ENCODE data around the gene COMMD3. TPM values are rescaled to one million over a fixed set of nuclear protein-coding genes. Genes with fewer than 3 reads are reported as not detected.

Gene COMMD3
- total and polyA plus RNA-seq, 2 donors (not counting 3 experiments of a cell fraction or from before 2014, with no cell fraction given), result 22.5 to 48.9 TPM

DNA sequence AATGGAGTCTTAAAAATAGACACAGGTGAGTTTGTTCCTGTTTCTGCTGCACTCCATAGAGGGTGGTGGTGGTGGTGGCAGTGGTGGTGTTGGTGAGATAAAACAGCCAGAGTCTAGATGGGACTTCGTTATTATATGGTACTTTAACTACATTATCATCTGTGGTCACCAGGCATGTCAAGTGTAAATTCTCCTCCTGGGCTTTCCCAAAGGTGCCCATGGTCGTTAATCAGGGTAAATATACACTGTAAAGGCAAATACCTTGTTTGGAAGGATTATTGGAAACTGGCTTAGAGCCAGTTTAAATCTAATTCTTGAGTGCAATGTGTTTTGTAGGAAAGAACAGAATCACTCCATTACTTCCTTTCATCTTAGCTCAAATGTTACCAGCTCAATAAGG, 21.5 kb upstream of the COMMD3 start:
- no peak overlapping the region for H2AFZ ChIP-seq (ENCODE audit: low read depth, low read length)
- no peak overlapping the region for H3K4me3 ChIP-seq (replicated peaks in 1 of 3; ENCODE audit: insufficient read depth in 1 of 3, low read depth in 1 of 3, low read length in 3 of 3)
- FAIRE-seq (no peak), DNase-seq (ENCODE audit: low read depth, low spot score) (no peak)
- H3K9ac ChIP-seq (replicated peaks; ENCODE audit: extremely low read depth, insufficient read depth, low read length), result no peak overlapping the region
- no peaks in the 10 kb centered on the region for H3K36me3 ChIP-seq (ENCODE audit: control insufficient read depth in 2 of 2, extremely low read depth in 1 of 2, insufficient read depth in 2 of 2, low read length in 2 of 2)
- CTCF ChIA-PET, result interaction anchor here (1.0 kb wide), 1 partner anchor 13 kb away, joined by 3 read pairs; no protein-coding TSS in a partner anchor
- no TSS peak for BruUV-seq (replicated peaks)
- intact Hi-C loops (cut with micrococcal nuclease), result no loop called here
- H4K20me1 ChIP-seq (replicated peaks; ENCODE audit: control insufficient read depth, extremely low read depth, insufficient read depth, low read length), result peaks cover 2% of the 10 kb centered on the region
- dilution Hi-C loops (cut with MboI; ENCODE audit: extremely low pct_ligation_motif_present, low sequenced_read_pairs), result no loop called here
- H3K9me3 ChIP-seq (replicated peaks; ENCODE audit: control insufficient read depth, insufficient read depth, low read length), result no peaks in the 10 kb centered on the region
- no peak for TF ChIP-seq POLR2AphosphoS5 (IDR thresholded peaks at IDR 0.05; ENCODE audit: insufficient read depth, low read depth, low read length)
- peaks cover 4 to 8% of the 10 kb centered on the region in 2 experiments for H3K27me3 ChIP-seq (ENCODE audit: control insufficient read depth in 2 of 2, insufficient read depth in 2 of 2, low read length in 2 of 2)
- no peaks in the 10 kb centered on the region for H3K9me1 ChIP-seq (replicated peaks; ENCODE audit: control insufficient read depth, extremely low read depth, insufficient read depth, low read length)
- no peaks in the 10 kb centered on the region for H3K79me2 ChIP-seq (ENCODE audit: control insufficient read depth, insufficient read depth, low read length)
- POLR2A ChIA-PET, result no interaction called here
- H3K4me2 ChIP-seq (ENCODE audit: insufficient read depth, low read length), result no peak overlapping the region
- no peak overlapping the region for H3K27ac ChIP-seq (ENCODE audit: insufficient read depth, low read depth, low read length)
- H3K4me1 ChIP-seq (ENCODE audit: control insufficient read depth, extremely low read depth, insufficient read depth, low read length), result no peaks in the 10 kb centered on the region

DNA sequence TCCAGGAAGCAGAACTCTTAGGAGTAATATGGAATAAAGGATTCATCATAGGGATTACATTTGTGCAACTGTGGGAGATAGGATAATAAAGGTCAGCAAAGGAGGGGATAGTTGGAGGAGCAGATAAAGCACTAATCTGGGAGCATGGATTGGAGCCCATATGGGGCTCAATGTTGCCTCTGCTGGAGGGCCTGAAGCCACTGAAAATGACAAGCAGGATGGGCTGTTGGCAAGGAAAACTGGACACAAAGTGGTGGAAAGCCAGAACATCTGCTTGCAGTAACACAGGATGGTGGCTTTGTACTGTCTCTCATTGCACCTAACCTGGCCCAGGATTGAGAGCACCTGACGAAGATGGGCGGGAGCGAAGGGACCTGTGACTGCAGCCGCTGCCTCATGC, 15.0 kb upstream of the COMMD3 start:
- ChIA-PET CTCF (no interaction called here), POLR2A (no interaction called here)
- dilution Hi-C loops (cut with MboI; ENCODE audit: extremely low pct_ligation_motif_present, low sequenced_read_pairs) (no loop called here), intact Hi-C loops (cut with micrococcal nuclease) (no loop called here)
- Histone ChIP-seq H3K9ac (replicated peaks; ENCODE audit: extremely low read depth, insufficient read depth, low read length) (no peak overlapping the region), H3K36me3 (ENCODE audit: control insufficient read depth in 2 of 2, extremely low read depth in 1 of 2, insufficient read depth in 2 of 2, low read length in 2 of 2) (no peaks in the 10 kb centered on the region), H3K9me1 (replicated peaks; ENCODE audit: control insufficient read depth, extremely low read depth, insufficient read depth, low read length) (no peaks in the 10 kb centered on the region), H2AFZ (ENCODE audit: low read depth, low read length) (no peak overlapping the region), H3K27ac (ENCODE audit: insufficient read depth, low read depth, low read length) (no peak overlapping the region), H3K4me1 (ENCODE audit: control insufficient read depth, extremely low read depth, insufficient read depth, low read length) (no peaks in the 10 kb centered on the region), H3K4me3 (replicated peaks in 1 of 3; ENCODE audit: insufficient read depth in 1 of 3, low read depth in 1 of 3, low read length in 3 of 3) (no peak overlapping the region), H3K9me3 (replicated peaks; ENCODE audit: control insufficient read depth, insufficient read depth, low read length) (no peaks in the 10 kb centered on the region), H3K4me2 (ENCODE audit: insufficient read depth, low read length) (no peak overlapping the region), H3K27me3 (ENCODE audit: control insufficient read depth in 2 of 2, insufficient read depth in 2 of 2, low read length in 2 of 2) (peaks cover 2 to 3% of the 10 kb centered on the region in 2 experiments), H4K20me1 (replicated peaks; ENCODE audit: control insufficient read depth, extremely low read depth, insufficient read depth, low read length) (no peaks in the 10 kb centered on the region), H3K79me2 (ENCODE audit: control insufficient read depth, insufficient read depth, low read length) (no peaks in the 10 kb centered on the region)
- FAIRE-seq (no peak), DNase-seq (ENCODE audit: low read depth, low spot score) (no peak)
- BruUV-seq (replicated peaks), result no TSS peak
- TF ChIP-seq JUN (IDR thresholded peaks at IDR 0.05; ENCODE audit: borderline replicate concordance, insufficient read depth, insufficient read length, low read depth), result no peak
- TF ChIP-seq FOS (IDR thresholded peaks at IDR 0.05; ENCODE audit: borderline replicate concordance, insufficient read depth, low read length), result no peak
- no peak for TF ChIP-seq EZH2 (IDR thresholded peaks at IDR 0.05; ENCODE audit: borderline replicate concordance, low read depth, low read length, severe bottlenecking)
- TF ChIP-seq POLR2AphosphoS5 (IDR thresholded peaks at IDR 0.05; ENCODE audit: insufficient read depth, low read depth, low read length), result no peak
- TF ChIP-seq POLR2A (IDR thresholded peaks at IDR 0.05; ENCODE audit: low read depth, low read length), result no peak
- TF ChIP-seq, protein P1, sequence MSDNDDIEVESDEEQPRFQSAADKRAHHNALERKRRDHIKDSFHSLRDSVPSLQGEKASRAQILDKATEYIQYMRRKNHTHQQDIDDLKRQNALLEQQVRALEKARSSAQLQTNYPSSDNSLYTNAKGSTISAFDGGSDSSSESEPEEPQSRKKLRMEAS (IDR thresholded peaks at IDR 0.05; ENCODE audit: insufficient read depth, insufficient read length), result no peak
- TF ChIP-seq, protein P2, sequence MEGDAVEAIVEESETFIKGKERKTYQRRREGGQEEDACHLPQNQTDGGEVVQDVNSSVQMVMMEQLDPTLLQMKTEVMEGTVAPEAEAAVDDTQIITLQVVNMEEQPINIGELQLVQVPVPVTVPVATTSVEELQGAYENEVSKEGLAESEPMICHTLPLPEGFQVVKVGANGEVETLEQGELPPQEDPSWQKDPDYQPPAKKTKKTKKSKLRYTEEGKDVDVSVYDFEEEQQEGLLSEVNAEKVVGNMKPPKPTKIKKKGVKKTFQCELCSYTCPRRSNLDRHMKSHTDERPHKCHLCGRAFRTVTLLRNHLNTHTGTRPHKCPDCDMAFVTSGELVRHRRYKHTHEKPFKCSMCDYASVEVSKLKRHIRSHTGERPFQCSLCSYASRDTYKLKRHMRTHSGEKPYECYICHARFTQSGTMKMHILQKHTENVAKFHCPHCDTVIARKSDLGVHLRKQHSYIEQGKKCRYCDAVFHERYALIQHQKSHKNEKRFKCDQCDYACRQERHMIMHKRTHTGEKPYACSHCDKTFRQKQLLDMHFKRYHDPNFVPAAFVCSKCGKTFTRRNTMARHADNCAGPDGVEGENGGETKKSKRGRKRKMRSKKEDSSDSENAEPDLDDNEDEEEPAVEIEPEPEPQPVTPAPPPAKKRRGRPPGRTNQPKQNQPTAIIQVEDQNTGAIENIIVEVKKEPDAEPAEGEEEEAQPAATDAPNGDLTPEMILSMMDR (IDR thresholded peaks at IDR 0.05; ENCODE audit: extremely low read depth in 1 of 2, insufficient read depth in 1 of 2, low read depth in 1 of 2, low read length in 2 of 2), result no peak
- no peak for TF ChIP-seq GATA2 (IDR thresholded peaks at IDR 0.05; ENCODE audit: insufficient read depth, insufficient read length, low read depth, low read length)
- TF ChIP-seq MYC (IDR thresholded peaks at IDR 0.05; ENCODE audit: low read depth, low read length), result no peak

All from endothelial cell of umbilical vein (primary cell).